SKM-1 treated with dmso at 0.1 percent for 144 hours (cell line): ENCODE results near the gene GBP3.
"Not testable (repeated sequence)": the region's sequence is repeated elsewhere in the genome, so short reads cannot be mapped to it uniquely, and the experiment has no call there.

ENCODE experiments used
- DNase-seq: peaks from one replicate; lab custom pipeline; 2025; ENCODE audit not compliant: unreplicated experiment; lab: John Stamatoyannopoulos, UW

Gene GBP3

DNA sequence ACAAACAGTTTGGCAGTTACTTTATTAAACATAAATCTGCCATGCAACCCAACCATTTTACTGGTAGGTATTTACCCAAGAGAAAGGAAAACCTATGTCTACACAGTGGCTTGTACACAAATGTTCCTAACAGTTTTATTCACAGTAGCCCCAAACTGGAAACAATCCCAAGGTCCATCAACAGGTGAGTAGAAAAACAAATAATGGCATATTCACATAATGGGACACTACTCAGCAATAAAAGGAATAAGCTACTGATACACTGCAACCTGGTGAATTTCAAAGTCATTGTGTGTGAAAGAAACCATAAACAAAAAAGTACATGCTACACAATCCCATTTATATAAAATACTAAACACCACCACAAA is 42.9 kb downstream of the GBP3 start:
- DNase-seq: no peak

DNA sequence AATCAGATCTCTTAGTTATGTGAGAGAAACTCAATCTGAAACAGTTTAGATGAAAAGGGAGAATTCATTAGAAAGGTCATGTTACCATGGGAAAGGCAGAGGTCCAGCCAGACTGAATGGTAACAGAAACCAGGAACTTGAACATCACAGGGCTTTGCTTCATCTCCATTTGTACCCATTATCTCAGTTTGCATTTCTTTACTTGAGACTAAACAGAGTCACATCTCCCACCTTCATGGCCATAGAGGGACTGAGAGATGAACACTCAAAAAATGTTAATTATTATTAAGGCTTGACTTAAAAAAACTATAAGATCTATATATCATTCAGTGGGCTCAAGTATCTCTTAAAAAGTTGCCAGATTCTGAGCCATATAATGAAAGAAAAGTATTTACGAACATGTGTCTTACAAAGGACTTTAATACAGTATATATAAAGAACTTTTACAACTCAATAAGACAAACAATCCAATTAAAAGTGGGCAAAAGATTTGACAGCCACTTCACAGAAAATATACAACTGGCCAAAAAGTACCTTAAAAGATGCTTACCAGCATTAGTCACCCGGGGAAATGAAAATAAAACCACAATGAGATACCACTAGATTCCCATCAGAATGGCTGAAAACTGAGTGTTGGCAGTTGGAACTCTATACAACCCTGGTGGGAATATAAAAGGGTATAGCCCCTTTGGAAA is 43.5 kb downstream of the GBP3 start:
- DNase-seq: no peak

- no peak for DNase-seq
These were observed 46.4 kb downstream of the GBP3 start for GRCh38 chr1:88976235-88976634.

DNA sequence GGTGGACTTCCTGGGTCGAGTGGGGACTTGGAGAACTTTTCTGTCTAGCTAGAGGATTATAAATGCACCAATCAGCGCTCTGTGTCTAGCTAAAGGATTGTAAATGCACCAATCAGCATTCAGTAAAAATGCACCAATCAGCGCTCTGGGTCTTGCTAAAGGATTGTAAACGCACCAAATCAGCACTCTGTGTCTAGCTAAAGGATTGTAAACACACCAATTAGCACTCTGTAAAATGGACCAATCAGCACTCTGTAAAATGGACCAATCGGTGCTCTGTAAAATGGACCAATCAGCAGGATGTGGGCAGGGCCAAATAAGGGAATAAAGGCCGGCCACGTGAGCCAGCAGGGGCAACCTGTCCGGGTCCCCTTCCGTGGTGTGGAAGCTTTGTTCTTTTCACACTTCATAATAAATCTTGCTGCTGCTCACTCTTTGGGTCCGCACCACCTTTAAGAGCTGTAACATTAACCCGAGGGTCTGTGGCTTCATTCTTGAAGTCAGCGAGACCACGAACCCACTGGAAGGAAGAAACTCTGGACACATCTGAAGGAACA is 48.0 kb downstream of the GBP3 start:
- not testable (repeated sequence) for DNase-seq

DNA sequence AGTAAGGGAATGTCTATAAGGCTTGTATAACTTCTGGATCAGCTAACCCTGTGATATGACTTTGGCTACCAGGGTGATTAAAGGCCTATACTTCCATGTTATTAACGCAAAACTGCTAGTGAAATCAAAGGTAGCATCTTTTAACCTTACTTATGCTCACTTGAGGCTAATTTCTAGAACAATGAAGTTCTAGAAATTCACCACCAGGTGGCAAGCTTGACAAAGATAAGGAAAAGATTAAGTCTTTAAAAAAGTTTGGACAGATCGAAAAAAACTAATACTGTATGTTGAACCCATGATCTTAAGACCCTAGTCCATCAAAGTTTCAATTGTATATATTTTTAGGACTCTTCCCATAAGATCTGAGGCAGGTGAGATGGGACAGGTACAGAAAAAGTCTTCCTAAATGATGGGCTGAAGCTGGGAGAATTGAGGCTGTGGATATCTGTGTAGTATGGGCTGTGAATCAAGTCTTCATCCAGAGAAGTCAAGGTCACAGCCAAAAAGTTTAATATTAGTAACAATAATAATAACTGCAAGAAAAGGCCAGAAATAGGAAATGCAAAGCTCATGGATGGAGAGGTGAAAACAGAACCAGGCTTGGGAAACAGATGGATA is 49.0 kb downstream of the GBP3 start:
- DNase-seq: peak; percentile 53

- DNase-seq: no peak
These were observed 60.9 kb downstream of the GBP3 start for GRCh38 chr1:88961647-88962275.

- DNase-seq: no peak
These were observed 61.6 kb downstream of the GBP3 start for GRCh38 chr1:88961081-88961480.
